GM18907 (cell line): Measurements from ENCODE around the gene FAM131B.
"Not testable (repeated sequence)": the region's sequence is repeated elsewhere in the genome, so short reads cannot be mapped to it uniquely, and the experiment has no call there.

Experiments
- ATAC-seq: cut with Tn5 transposase; IDR thresholded peaks from one replicate; pipeline ENCODE4 v1.9.1; 2021; ENCODE audit warnings: mild to moderate bottlenecking, moderate library complexity; ENCODE audit not compliant: unreplicated experiment

FAM131B gene

DNA sequence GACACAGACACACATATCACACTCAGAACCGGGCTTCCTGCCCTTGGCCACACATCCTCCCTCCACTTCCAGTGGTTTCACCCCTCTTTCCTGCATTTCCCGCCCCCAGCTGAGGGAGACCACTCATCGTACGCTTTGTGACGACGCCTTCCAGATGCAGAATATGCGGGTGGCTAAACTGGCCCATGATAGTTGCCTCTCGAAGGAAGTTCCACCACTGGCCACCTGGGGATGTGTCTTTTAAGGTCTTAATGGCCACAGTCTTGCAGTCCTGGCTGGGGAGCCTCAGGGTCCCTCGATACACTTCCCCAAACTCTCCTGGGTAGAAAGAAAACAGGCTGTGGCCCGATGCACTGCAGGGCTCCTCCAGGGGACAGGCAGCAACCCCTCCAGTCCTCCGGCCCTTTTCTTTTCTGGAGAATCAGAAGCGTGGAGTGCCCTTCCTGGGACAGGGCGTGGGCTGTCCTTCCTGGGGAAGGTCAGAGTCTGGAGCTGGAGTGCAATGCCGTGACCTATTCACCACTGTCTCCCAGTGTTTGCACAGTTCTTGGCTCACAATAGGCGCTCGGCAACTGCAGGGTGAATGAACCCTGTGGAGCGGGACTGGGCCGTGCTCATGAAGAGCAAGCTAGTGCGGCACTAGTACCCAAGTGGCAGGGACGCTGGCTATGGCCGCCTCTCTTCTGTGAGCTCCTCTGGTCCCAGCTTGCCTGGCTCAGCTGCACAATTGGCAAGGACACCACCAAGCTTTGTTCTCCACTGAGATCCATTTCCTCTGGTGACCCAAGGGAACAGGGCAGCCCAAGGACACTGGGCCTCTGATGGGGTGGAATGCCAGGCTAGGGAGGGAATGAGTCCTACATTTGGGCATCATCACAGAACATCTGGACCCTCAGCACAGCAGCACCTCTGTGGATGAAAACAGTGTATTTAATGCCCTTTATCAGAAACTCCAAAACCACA, 33.0 kb upstream of the FAM131B start:
- ATAC-seq, result no peak

GRCh38 chr7:143394777-143395176, 32.3 kb upstream of the FAM131B start:
- no peak for ATAC-seq

GRCh38 chr7:143394068-143394467, 31.6 kb upstream of the FAM131B start:
- no peak for ATAC-seq

DNA sequence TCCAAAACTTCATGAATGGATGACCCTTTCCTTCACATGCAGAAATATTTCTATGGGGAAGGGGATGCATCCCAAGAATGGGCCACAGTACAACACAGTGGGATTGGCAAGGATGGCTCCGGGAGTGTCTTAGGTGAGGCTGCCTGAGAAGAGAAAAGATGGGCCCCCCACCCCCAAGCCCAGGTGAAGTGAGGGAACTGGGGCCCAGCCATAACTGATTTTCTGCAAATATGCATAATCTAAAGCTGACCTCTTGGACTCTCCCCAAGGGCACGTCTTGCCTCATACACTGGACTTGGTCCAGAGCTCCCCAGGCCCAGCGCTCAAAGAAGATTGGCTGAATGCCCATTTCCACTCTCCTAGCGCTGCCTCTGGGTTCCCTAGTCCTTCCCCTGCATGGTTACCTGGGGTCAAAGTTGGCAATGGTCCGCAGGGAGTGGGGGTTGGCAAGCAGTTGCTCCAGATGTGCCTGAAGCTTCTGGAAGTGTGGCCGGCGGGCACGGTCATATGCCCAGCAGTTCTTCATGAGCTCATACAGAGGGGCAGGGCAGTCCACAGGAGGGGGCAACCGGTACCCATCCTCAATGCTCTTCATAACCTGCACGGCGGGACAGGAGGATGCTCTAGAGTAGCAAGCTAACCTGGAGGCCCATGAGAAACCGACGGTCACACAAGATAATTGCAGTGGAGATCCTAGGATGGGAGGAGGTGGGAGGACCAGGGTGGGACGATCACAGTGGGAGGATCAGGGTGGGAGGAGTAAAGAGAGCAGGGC, 30.9 kb upstream of the FAM131B start:
- no peak for ATAC-seq

- no peak for ATAC-seq
These were observed 30.4 kb upstream of the FAM131B start for GRCh38 chr7:143392875-143393266.

DNA sequence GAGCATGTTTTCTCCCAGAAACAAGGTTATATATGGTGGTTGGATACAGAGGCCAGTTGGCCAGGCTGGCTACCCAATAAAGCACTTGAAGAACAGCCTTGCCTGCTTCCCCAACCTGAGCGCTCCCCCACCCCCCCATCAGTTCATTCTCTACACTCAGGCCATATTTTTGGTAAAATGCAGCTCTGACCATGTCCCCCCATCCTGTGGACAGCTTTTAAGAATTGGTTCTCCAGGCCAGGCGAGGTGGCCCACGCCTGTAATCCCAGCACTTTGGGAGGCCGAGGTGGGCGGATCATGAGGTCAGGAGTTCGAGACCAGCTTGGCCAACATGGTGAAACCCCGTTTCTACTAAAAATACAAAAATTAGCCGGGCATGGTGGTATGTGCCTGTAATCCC, 29.9 kb upstream of the FAM131B start:
- not testable (repeated sequence) for ATAC-seq

DNA sequence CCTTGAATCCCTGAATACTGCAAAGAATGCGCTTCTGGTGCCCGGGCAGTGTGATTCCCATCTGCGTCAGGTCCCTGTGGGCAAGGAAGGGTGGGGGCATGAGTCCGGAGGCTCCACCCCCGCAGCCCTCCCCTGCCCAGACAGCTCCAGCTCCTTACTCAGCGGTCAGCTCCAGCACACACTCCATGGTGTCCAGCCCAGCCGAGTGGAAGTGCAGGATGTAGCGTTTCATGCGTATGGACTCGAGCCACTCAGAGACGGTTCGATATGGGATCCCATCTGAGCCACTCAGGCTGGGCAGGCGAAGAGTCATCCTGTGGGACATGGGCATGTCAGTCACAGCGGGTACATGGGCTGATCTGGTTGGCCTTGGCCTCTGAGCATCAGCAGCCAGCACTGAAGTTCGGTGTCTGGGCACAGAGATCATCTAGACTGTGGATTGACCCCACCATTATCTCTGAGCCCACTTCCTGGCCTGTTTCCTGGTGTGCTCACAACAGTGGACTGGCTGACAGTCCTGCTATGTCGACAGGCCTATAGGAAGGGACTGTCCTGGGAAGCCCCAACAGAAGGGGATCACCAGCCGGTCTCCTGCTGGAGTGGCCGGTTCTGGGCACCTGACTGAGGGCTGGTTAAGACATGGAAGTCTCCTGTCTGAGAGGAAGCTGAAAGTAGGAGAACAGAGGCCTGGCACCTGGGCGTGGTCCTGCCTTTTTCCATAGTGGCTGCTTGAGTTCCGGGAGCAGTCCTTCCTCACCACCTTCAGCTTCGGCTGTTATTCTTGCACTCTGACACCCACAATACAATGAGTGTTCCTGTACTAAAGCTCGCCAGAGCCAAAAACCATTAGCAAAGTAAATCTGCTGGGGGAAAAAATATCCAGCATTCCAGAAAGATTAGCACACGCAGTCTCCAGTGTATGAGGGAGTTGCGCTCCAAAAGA, 29.2 kb upstream of the FAM131B start:
- ATAC-seq, result no peak

DNA sequence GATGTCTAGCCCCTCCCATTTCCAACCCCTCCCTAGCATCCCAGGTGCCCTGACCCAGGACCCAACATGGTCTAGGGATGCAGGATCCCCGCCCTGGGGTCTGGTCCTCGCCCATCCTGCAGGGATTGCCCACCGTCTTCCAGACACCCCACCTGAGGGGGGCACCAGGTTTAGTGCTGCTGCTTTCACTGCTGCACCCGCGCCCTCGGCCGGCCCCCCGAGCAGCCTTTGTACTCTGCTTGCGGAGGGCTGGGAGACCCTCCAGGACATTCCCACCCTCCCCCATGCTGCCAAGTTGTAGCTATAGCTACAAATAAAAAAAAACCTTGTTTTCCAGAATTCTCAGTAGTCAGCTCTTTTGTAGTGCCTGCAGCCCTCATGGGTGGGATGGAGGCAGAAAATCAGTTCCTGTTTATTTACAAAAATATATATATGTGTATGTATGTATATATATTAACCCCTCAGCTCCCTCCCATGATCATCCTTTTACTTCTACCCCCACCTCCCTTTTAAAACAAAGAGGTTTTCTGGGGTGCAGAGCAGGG, 28.3 kb upstream of the FAM131B start:
- ATAC-seq, result no peak

- no peak for ATAC-seq
These were observed 27.7 kb upstream of the FAM131B start for GRCh38 chr7:143390104-143390772.

GRCh38 chr7:143389316-143390103, 27.0 kb upstream of the FAM131B start:
- no peak for ATAC-seq

DNA sequence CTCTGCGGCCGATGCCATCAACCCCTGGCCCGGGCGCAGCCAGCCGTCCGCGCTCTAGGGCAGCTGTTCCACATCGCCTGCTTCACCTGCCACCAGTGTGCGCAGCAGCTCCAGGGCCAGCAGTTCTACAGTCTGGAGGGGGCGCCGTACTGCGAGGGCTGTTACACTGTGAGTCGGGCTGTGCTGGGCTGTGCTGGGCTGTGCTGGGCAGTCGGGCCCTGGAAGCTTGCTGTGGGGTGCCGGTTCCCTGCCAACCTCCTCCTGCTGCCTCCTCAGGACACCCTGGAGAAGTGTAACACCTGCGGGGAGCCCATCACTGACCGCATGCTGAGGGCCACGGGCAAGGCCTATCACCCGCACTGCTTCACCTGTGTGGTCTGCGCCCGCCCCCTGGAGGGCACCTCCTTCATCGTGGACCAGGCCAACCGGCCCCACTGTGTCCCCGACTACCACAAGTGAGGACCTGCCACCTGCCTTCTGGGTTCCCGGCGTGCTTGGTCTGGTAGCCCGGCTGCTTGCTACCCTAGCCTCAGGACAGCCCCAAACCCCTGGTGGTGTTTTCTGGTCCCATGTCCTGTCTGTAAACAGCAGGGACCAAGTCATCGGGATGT, 26.1 kb upstream of the FAM131B start:
- ATAC-seq, result no peak

DNA sequence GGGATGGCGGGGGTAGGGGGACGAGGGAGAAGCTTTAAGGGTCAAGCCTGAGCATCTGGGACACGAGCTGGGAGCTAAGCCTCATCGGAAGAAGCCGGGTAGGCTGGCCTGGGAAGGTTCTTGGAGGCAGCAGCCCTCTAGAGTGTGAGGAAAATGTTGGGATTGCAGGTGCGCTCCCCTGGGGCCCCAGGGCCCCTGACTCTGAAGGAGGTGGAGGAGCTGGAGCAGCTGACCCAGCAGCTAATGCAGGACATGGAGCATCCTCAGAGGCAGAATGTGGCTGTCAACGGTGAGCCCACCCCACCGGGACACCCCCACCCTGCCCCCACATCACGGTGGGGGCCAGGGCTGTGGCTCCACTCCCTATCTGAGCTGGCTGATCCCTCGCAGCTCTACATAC, 25.5 kb upstream of the FAM131B start:
- ATAC-seq, result no peak

- ATAC-seq, result no peak
These were observed 24.9 kb upstream of the FAM131B start for GRCh38 chr7:143387156-143387975.

DNA sequence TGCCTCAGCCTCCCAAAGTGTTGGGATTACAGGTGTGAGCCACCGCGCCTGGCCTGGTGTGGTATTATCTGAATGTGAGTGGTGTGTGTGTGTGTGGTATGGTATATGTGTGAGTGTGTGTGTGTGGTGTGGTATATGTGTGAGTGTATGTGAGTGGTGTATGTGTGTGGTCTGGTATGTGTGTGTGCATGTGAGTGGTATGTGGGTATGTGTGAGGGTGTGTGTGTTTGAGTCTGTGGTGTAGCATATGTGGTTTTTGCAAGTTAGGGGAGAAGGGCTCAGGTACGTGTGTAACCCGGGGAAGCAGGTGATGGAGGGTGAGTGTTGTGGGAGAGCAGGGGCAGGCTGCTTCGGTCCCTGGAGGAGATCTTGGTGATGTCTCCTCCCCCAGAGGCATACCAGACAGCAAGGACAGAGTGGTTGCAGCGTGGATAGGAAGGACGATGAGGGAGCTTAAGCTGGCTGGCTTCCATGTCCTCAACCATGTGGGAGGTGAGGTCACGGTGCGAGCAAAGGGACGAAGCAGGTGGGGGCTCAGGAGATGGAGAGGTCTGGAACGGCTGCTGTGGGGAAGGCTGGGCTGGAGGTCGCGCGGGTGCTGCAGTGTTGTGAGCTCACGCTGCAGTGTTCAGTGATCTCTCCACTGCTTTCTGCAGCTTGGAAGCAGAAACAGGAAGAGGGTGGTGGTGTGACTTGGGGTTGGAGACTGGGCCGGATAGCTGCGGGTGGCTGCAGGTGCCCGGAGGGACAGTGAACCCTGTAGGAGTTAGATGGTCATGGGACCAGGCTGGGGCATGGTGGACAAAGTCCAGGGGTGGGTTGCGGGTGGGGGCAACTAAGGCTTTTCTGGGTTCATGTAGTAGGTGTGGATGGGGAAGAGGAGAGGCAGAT, 23.6 kb upstream of the FAM131B start:
- peak; percentile 43 for ATAC-seq

DNA sequence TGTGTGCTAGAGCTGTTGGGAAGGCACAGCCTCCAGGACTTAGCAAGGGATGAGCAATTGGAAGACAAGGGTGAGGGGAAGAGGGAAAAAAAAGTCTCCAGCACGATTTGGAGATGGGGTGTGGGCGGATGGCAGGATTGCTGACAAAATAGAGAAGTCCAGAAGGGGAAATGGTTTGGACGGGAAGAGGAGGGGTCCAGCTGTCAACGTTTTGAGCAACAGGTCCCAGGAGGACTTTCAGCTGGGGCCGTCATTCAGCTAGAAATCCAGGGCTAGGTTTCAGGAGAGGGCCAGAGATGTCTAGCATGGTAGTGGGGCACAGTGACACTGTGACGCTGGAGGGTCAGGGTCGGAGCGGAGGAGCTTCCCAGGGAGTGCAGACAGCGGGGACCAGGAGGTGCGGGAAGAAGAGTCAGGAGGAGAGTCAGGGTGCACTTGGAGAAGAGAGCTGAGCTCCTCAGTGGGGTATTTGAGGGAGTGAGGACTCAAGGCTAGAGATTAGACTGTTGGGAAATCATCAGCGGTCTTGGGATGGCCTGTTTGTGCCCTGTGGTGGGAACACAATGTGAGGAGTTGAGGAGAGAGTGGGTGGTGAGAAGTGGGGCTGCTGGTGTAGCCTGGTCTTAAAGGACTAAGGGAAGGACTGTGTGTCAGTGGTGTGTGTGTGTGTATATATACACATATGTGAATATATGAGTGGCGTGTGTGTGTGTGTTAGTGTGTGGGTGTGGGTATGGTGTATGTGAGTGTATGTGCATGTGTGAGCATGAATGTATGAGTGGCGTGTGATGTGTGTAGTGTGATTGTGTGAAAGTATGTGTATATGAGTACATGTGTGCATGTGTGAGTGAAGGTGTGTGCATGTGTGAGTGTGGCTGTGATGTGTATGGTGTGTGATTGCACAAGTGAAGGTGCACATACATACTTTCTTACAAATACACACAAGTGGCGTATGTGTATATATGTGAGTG, 22.4 kb upstream of the FAM131B start:
- ATAC-seq, result no peak

DNA sequence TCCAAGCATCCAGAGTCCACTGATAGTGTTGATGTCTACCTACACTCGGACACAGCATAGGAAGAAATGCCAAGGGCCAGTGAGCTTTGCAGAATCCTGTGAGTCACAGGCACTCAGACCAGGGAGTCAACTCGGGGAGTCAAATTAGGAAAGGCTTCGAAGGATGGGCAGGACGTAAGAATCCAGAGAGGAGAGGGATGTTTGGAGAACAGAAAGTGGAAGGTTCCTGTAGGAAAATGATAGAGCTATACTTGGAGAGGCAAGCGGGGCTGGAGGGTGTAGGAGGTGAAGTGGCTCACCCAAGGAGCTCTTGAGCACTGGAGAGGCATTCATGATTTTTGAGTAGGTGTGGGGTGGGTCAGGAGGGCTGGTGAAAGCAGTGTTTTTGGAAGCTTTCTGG, 21.6 kb upstream of the FAM131B start:
- no peak for ATAC-seq
